SU-DHL-6 (cell line): ENCODE measurements around the gene MAL.

Experiments used
- H2AFZ ChIP-seq: fragments of 200-600 bp; sonication (generic); 2 replicates; pipeline ENCODE4 v1.6.1; 2014; ENCODE audit warnings: low read depth, mild to moderate bottlenecking, moderate library complexity, mixed read lengths, antibody characterized with exemption, low read length; ENCODE audit not compliant: severe bottlenecking
- H3F3A ChIP-seq: fragments of 200-600 bp; shearing (Covaris generic); 2 replicates; pipeline ENCODE4 v1.6.0; 2016; ENCODE audit warnings: antibody characterized with exemption, mild to moderate bottlenecking; ENCODE audit not compliant: insufficient read depth
- H3K27ac ChIP-seq: fragments of 200-600 bp; sonication (generic); 2 replicates; pipeline ENCODE4 v1.5.1; 2016; ENCODE audit warnings: low read depth, mild to moderate bottlenecking, low read length, moderate library complexity, mixed read lengths
- H3K27me3 ChIP-seq: fragments of 200-600 bp; sonication (generic), shearing (Covaris generic); 2 replicates; pipeline ENCODE4 v1.6.0; 2014; ENCODE audit warnings: mild to moderate bottlenecking, low read length
- H3K36me3 ChIP-seq: fragments of 200-600 bp; sonication (generic); 2 replicates; pipeline ENCODE4 v1.6.1; 2014; ENCODE audit warnings: mild to moderate bottlenecking, low read length, mixed read lengths
- H3K4me2 ChIP-seq: fragments of 300-600, 200-600 bp; shearing (Covaris generic), sonication (generic); 2 replicates; pipeline ENCODE4 v1.6.0; 2014; ENCODE audit warnings: low read length, low read depth, mild to moderate bottlenecking; ENCODE audit not compliant: poor library complexity, severe bottlenecking
- H3K4me3 ChIP-seq: fragments of 200-600 bp; sonication (generic); 2 replicates; pipeline ENCODE4 v1.5.1; 2014; ENCODE audit warnings: antibody characterized with exemption, low read length, mild to moderate bottlenecking, mixed read lengths; ENCODE audit not compliant: insufficient read depth, poor library complexity, severe bottlenecking
- H3K79me2 ChIP-seq: fragments of 200-600 bp; sonication (generic); 2 replicates; pipeline ENCODE4 v1.6.1; 2014; ENCODE audit warnings: mild to moderate bottlenecking, low read length, moderate library complexity; ENCODE audit not compliant: insufficient read depth
- H3K9ac ChIP-seq: fragments of 200-600 bp; sonication (generic); 2 replicates; pipeline ENCODE4 v1.7.0; 2014; ENCODE audit warnings: mild to moderate bottlenecking, low read length
- H3K9me2 ChIP-seq: fragments of 200-600 bp; sonication (generic); replicated peaks from 2 replicates; pipeline ENCODE4 v1.6.1; 2014; ENCODE audit warnings: low read length; ENCODE audit not compliant: insufficient read depth
- H3K9me3 ChIP-seq: fragments of 200-600 bp; sonication (generic); 2 replicates; pipeline ENCODE4 v1.6.1; 2014; ENCODE audit warnings: low read length, mixed read lengths; ENCODE audit not compliant: insufficient read depth
- H4K20me1 ChIP-seq: fragments of 200-600 bp; sonication (generic); 2 replicates; pipeline ENCODE4 v1.6.1; 2014; ENCODE audit warnings: low read depth, mild to moderate bottlenecking, antibody characterized with exemption, low read length, moderate library complexity, mixed read lengths
- CTCF ChIP-seq: fragments of 200-600 bp; sonication (generic); IDR thresholded peaks from one replicate; pipeline ENCODE4 v1.5.1; 2017; ENCODE audit warnings: antibody characterized with exemption, mild to moderate bottlenecking, low read length, moderate library complexity; ENCODE audit not compliant: insufficient read depth, poor library complexity, severe bottlenecking
- EZH2phosphoT487 ChIP-seq: fragments of 200-600 bp; sonication (generic), shearing (Covaris generic); conservative IDR thresholded peaks from 2 replicates; pipeline ENCODE4 v1.6.1; 2018; ENCODE audit warnings: mild to moderate bottlenecking, antibody characterized with exemption, low read length, moderate library complexity, mixed read lengths

The MAL gene

GRCh38 chr2:94997981-94998930 lies 27.3 kb upstream of the MAL start:
- Histone ChIP-seq H3K27me3 (no peaks in the 10 kb centered on the region), H4K20me1 (no peaks in the 10 kb centered on the region), H3K9me3 (no peaks in the 10 kb centered on the region), H2AFZ (no peak overlapping the region), H3K79me2 (no peaks in the 10 kb centered on the region), H3K4me2 (no peak overlapping the region), H3K4me3 (no peak overlapping the region), H3K36me3 (no peaks in the 10 kb centered on the region), H3K9ac (no peak overlapping the region), H3K27ac (no peak overlapping the region), H3K9me2 (no peaks in the 10 kb centered on the region), H3F3A (no peaks in the 10 kb centered on the region)
- TF ChIP-seq CTCF (no peak), EZH2phosphoT487 (no peak)

DNA sequence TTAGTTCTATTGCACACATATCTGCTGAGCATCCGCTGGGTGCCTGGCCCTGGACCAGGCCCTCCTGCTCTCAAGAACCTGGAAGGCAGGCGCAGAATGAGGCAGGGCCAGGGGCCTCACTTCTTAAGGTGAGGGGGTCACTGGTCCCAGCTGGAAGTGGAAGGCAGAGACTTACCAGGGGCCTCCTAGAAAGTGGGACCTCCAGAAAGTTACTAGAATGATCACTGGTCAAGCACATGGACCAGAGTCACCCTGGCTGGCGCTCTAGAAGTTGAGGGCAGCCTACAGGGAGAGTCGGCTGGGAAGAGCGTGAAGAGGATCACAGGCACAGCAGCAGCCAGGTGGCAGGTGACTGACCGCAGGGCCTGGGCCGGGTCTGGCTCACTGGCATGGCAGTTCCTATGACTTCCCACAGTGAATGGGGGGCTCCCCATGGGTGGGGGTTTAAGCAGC lies 26.1 kb upstream of the MAL start:
- Histone ChIP-seq H4K20me1 (no peaks in the 10 kb centered on the region), H3K36me3 (no peaks in the 10 kb centered on the region), H3K27ac (no peak overlapping the region), H3K27me3 (no peaks in the 10 kb centered on the region), H3K4me2 (no peak overlapping the region), H3F3A (no peaks in the 10 kb centered on the region), H2AFZ (no peak overlapping the region), H3K9ac (no peak overlapping the region), H3K4me3 (no peak overlapping the region), H3K9me2 (no peaks in the 10 kb centered on the region), H3K79me2 (no peaks in the 10 kb centered on the region), H3K9me3 (no peaks in the 10 kb centered on the region)
- TF ChIP-seq EZH2phosphoT487 (no peak), CTCF (no peak)

DNA sequence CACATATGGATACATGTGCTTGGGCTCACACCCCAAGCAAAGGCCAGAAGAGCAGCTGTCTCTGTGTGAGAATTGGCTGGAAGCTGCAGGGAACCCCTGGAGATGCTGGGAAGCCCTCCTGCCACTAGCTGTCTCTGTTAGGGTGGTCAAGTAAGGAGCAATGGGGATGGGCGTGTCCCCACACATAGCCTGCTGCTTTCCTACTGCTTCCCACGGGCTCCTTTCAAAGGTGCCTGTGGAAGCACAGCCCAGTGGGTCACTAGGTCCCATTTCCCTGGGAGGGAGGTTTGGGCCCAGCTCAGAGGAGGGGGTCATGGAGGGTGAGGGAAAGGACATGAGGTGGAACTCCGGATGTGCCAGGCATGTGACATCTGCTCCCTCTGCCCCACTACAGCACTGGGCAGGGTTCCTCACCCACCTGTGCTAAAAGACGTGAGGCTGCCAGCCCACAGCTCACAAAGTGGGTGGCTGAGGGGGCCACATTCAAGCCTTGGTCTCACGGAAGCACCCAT lies 24.4 kb upstream of the MAL start:
- no peaks in the 10 kb centered on the region for H3K27me3 ChIP-seq
- H3K79me2 ChIP-seq, result no peaks in the 10 kb centered on the region
- no peaks in the 10 kb centered on the region for H3K9me2 ChIP-seq
- H3K4me2 ChIP-seq, result no peak overlapping the region
- H3K27ac ChIP-seq, result no peak overlapping the region
- H3K9me3 ChIP-seq, result no peaks in the 10 kb centered on the region
- no peaks in the 10 kb centered on the region for H4K20me1 ChIP-seq
- no peaks in the 10 kb centered on the region for H3K36me3 ChIP-seq
- TF ChIP-seq EZH2phosphoT487, result no peak
- no peak for TF ChIP-seq CTCF
- no peak overlapping the region for H3K4me3 ChIP-seq
- H2AFZ ChIP-seq, result no peak overlapping the region
- no peaks in the 10 kb centered on the region for H3F3A ChIP-seq
- no peak overlapping the region for H3K9ac ChIP-seq
